Measurements from ENCODE around the gene FAM216A. TPM values are rescaled to one million over a fixed set of nuclear protein-coding genes. Genes with fewer than 3 reads are reported as not detected.

Gene FAM216A
- total and polyA plus RNA-seq, 12 donors: 5.0 to 20.0 (median 9.6) TPM

- intact Hi-C loops (cut with DNase I): no loop called here
- no peak overlapping the region for H3K27ac ChIP-seq
- 45 to 53% (median 49%) methylated on average over 2 of the region's 2 CpGs for WGBS, 4 donors
- no peaks in the 10 kb centered on the region for H3K9me3 ChIP-seq (replicated peaks in 1 of 3)
- peaks cover 0 to 4% of the 10 kb centered on the region in 2 donors for H3K4me1 ChIP-seq (replicated peaks in 1 of 2)
- TF ChIP-seq POLR2A (IDR thresholded peaks at IDR 0.05) (no peak), CTCF (IDR thresholded peaks at IDR 0.05) (no peak)
- H3K4me3 ChIP-seq: no peak overlapping the region
- peaks cover 0 to 69% of the 10 kb centered on the region in 2 donors for H3K36me3 ChIP-seq (replicated peaks in 1 of 2)
- DNase-seq: no peak
- no peaks in the 10 kb centered on the region for H3K27me3 ChIP-seq
Observed at GRCh38 chr12:110436231-110436630, 32.4 kb upstream of the FAM216A start.

GRCh38 chr12:110444455-110444854 lies 24.2 kb upstream of the FAM216A start:
- Histone ChIP-seq H3K4me1 (replicated peaks in 1 of 2) (peaks cover 0 to 34% of the 10 kb centered on the region in 2 donors), H3K9me3 (replicated peaks in 1 of 3) (no peaks in the 10 kb centered on the region), H3K27me3 (no peaks in the 10 kb centered on the region), H3K4me3 (no peak overlapping the region), H3K36me3 (replicated peaks in 1 of 2) (peaks cover 0 to 53% of the 10 kb centered on the region in 2 donors), H3K27ac (no peak overlapping the region)
- intact Hi-C loops (cut with DNase I): no loop called here
- no peak for DNase-seq
- TF ChIP-seq CTCF (IDR thresholded peaks at IDR 0.05): no peak
- no peak for TF ChIP-seq POLR2A (IDR thresholded peaks at IDR 0.05)
- WGBS, 4 donors: 93 to 97% (median 94%) methylated on average over 3 of the region's 3 CpGs

GRCh38 chr12:110449799-110450497 lies 18.7 kb upstream of the FAM216A start, which contains the start of gene ARPC3:
Gene ARPC3, minus strand, starts transcription at chr12:110450337. Its CDS starts 77 bp downstream, at chr12:110450260.
- peak in 1 of 2 donors; percentile 50 for TF ChIP-seq POLR2A (IDR thresholded peaks at IDR 0.05)
- TF ChIP-seq CTCF (IDR thresholded peaks at IDR 0.05): peak; percentile 66 to 90 (median 86)
- no peaks in the 10 kb centered on the region for H3K27me3 ChIP-seq
- H3K4me1 ChIP-seq (replicated peaks in 1 of 2): peaks cover 0 to 37% of the 10 kb centered on the region in 2 donors
- no peaks in the 10 kb centered on the region for H3K9me3 ChIP-seq (replicated peaks in 1 of 3)
- peak within 1 kb of the TSS; percentile 66 to 96 (median 92) for H3K27ac ChIP-seq
- peak; percentile 93 to 97 (median 95) for DNase-seq
- H3K36me3 ChIP-seq (replicated peaks in 1 of 2): no peaks in the 10 kb centered on the region
- intact Hi-C loops (cut with DNase I): no loop called here
- 0 to 1% (median 0%) methylated on average over 12 to 51 of the region's 51 CpGs for WGBS, 4 donors
- H3K4me3 ChIP-seq: peak within 1 kb of the TSS; percentile 49 to 100 (median 82)

GRCh38 chr12:110451263-110451662 lies 17.4 kb upstream of the FAM216A start:
- H3K4me3 ChIP-seq: no peak overlapping the region
- H3K36me3 ChIP-seq (replicated peaks in 1 of 2): peaks cover 0 to 3% of the 10 kb centered on the region in 2 donors
- intact Hi-C loops (cut with DNase I): no loop called here
- H3K9me3 ChIP-seq (replicated peaks in 1 of 3): no peaks in the 10 kb centered on the region
- H3K27ac ChIP-seq: peak overlapping the region in 2 of 5 donors; percentile 46 to 93
- H3K27me3 ChIP-seq: no peaks in the 10 kb centered on the region
- WGBS, 4 donors: 61 to 77% (median 64%) methylated on average over 1 of the region's 1 CpG
- no peak for TF ChIP-seq CTCF (IDR thresholded peaks at IDR 0.05)
- TF ChIP-seq POLR2A (IDR thresholded peaks at IDR 0.05): no peak
- peak in 1 of 7 donors; percentile 35 for DNase-seq
- H3K4me1 ChIP-seq (replicated peaks in 1 of 2): peaks cover 0 to 26% of the 10 kb centered on the region in 2 donors

Data from adrenal gland (tissue), 12 donors.